ENCODE data around the gene SYNGR2.

The SYNGR2 gene

GRCh38 chr17:78127239-78127887, 41.0 kb upstream of the SYNGR2 start:
- H3K27ac Mint-ChIP-seq: peak overlapping the region; percentile 87
- ATAC-seq: peak; percentile 9
- peaks cover 66% of the 10 kb centered on the region for H3K4me1 Mint-ChIP-seq
- peaks cover 82% of the 10 kb centered on the region for H3K36me3 Mint-ChIP-seq
- no peaks in the 10 kb centered on the region for H3K9me3 Mint-ChIP-seq
- DNase-seq (ENCODE audit: low spot score in 2 of 2): peak in 1 of 2 donors; percentile 84
- H3K4me3 Mint-ChIP-seq: peak overlapping the region; percentile 99

- peak overlapping the region; percentile 87 for H3K27ac Mint-ChIP-seq
- ATAC-seq: no peak
- no peaks in the 10 kb centered on the region for H3K9me3 Mint-ChIP-seq
- H3K4me3 Mint-ChIP-seq: peak overlapping the region; percentile 99
- H3K4me1 Mint-ChIP-seq: peaks cover 66% of the 10 kb centered on the region
- H3K36me3 Mint-ChIP-seq: peaks cover 82% of the 10 kb centered on the region
- DNase-seq (ENCODE audit: low spot score in 2 of 2): no peak
These were observed 40.4 kb upstream of the SYNGR2 start for GRCh38 chr17:78127888-78128550.

GRCh38 chr17:78128551-78129350, 39.6 kb upstream of the SYNGR2 start, which contains the start of gene TMC6:
TMC6 (minus strand) TSS chr17:78128755; CDS start chr17:78126832, 1,923 bp downstream.
- H3K27ac Mint-ChIP-seq: peak within 1 kb of the TSS; percentile 97
- DNase-seq (ENCODE audit: low spot score in 2 of 2): peak; percentile 58 to 81
- peak; percentile 50 for ATAC-seq
- H3K4me1 Mint-ChIP-seq: peaks cover 66% of the 10 kb centered on the region
- peak within 1 kb of the TSS; percentile 99 for H3K4me3 Mint-ChIP-seq
- peaks cover 82% of the 10 kb centered on the region for H3K36me3 Mint-ChIP-seq
- no peaks in the 10 kb centered on the region for H3K9me3 Mint-ChIP-seq

- ATAC-seq (peak; percentile 2), DNase-seq (ENCODE audit: low spot score in 2 of 2) (peak in 1 of 2 donors; percentile 71)
- Mint-ChIP-seq H3K36me3 (peaks cover 82% of the 10 kb centered on the region), H3K4me1 (peaks cover 67% of the 10 kb centered on the region), H3K27ac (peak overlapping the region; percentile 97), H3K4me3 (peak overlapping the region; percentile 99), H3K9me3 (no peaks in the 10 kb centered on the region)
These were observed 38.9 kb upstream of the SYNGR2 start for GRCh38 chr17:78129351-78130089.

- Mint-ChIP-seq H3K9me3 (no peaks in the 10 kb centered on the region), H3K4me1 (peaks cover 71% of the 10 kb centered on the region), H3K36me3 (peaks cover 82% of the 10 kb centered on the region), H3K27ac (peak overlapping the region; percentile 97), H3K4me3 (peak overlapping the region; percentile 99)
- DNase-seq (ENCODE audit: low spot score in 2 of 2): no peak
- ATAC-seq: no peak
These were observed 38.3 kb upstream of the SYNGR2 start for GRCh38 chr17:78130090-78130436.

- H3K4me3 Mint-ChIP-seq: peak within 1 kb of the TSS; percentile 99
These were observed 37.8 kb upstream of the SYNGR2 start, which contains the start of gene TMC8 for GRCh38 chr17:78130437-78131101. TMC8 (plus strand) TSS chr17:78130771; CDS start chr17:78131589, 818 bp downstream.

GRCh38 chr17:78131172-78132083, 37.0 kb upstream of the SYNGR2 start:
- ATAC-seq (peak; percentile 26), DNase-seq (ENCODE audit: low spot score in 2 of 2) (peak; percentile 53 to 80)
- Mint-ChIP-seq H3K36me3 (peaks cover 87% of the 10 kb centered on the region), H3K9me3 (no peaks in the 10 kb centered on the region), H3K4me3 (peak overlapping the region; percentile 99), H3K4me1 (peaks cover 75% of the 10 kb centered on the region), H3K27ac (peak overlapping the region; percentile 97)

More at GRCh38 chr17:78130437-78131101, 37.8 kb upstream of the SYNGR2 start, which contains the start of gene TMC8:
- DNase-seq (ENCODE audit: low spot score in 2 of 2) (peak; percentile 58 to 86), ATAC-seq (peak; percentile 59)
- no peaks in the 10 kb centered on the region for H3K9me3 Mint-ChIP-seq
- peaks cover 82% of the 10 kb centered on the region for H3K36me3 Mint-ChIP-seq
- H3K4me1 Mint-ChIP-seq: peaks cover 74% of the 10 kb centered on the region
- H3K27ac Mint-ChIP-seq: peak within 1 kb of the TSS; percentile 97

- ATAC-seq: peak; percentile 16
- peak overlapping the region; percentile 99 for H3K4me3 Mint-ChIP-seq
- H3K4me1 Mint-ChIP-seq: peaks cover 76% of the 10 kb centered on the region
- peak overlapping the region; percentile 97 for H3K27ac Mint-ChIP-seq
- peak; percentile 57 to 81 for DNase-seq (ENCODE audit: low spot score in 2 of 2)
- H3K36me3 Mint-ChIP-seq: peaks cover 92% of the 10 kb centered on the region
- H3K9me3 Mint-ChIP-seq: no peaks in the 10 kb centered on the region
These were observed 36.2 kb upstream of the SYNGR2 start for GRCh38 chr17:78132084-78132676.

GRCh38 chr17:78132767-78133178, 35.6 kb upstream of the SYNGR2 start:
- Mint-ChIP-seq H3K9me3 (no peaks in the 10 kb centered on the region), H3K36me3 (peaks cover 92% of the 10 kb centered on the region), H3K27ac (peak overlapping the region; percentile 97), H3K4me1 (peaks cover 78% of the 10 kb centered on the region), H3K4me3 (peak overlapping the region; percentile 99)
- DNase-seq (ENCODE audit: low spot score in 2 of 2) (no peak), ATAC-seq (no peak)

- peaks cover 95% of the 10 kb centered on the region for H3K36me3 Mint-ChIP-seq
- ATAC-seq: no peak
- DNase-seq (ENCODE audit: low spot score in 2 of 2): no peak
- peaks cover 84% of the 10 kb centered on the region for H3K4me1 Mint-ChIP-seq
- peak overlapping the region; percentile 99 for H3K4me3 Mint-ChIP-seq
- peak overlapping the region; percentile 97 for H3K27ac Mint-ChIP-seq
- no peaks in the 10 kb centered on the region for H3K9me3 Mint-ChIP-seq
These were observed 35.0 kb upstream of the SYNGR2 start for GRCh38 chr17:78133179-78133951.

- H3K27ac Mint-ChIP-seq: peak overlapping the region; percentile 97
- H3K4me1 Mint-ChIP-seq: peaks cover 87% of the 10 kb centered on the region
- no peaks in the 10 kb centered on the region for H3K9me3 Mint-ChIP-seq
- DNase-seq (ENCODE audit: low spot score in 2 of 2): peak; percentile 59 to 84
- ATAC-seq: peak; percentile 19
- H3K4me3 Mint-ChIP-seq: peak overlapping the region; percentile 99
- H3K36me3 Mint-ChIP-seq: peaks cover 97% of the 10 kb centered on the region
These were observed 34.1 kb upstream of the SYNGR2 start for GRCh38 chr17:78133971-78134898.
